D721Med (cell line): ENCODE results near the gene EYS.
"Not testable (repeated sequence)": the region's sequence is repeated elsewhere in the genome, so short reads cannot be mapped to it uniquely, and the experiment has no call there.

Experiments used
- DNase-seq: peaks from one replicate; pipeline ENCODE4 v3.0.0; 2011; ENCODE audit warnings: low spot score; ENCODE audit not compliant: insufficient read length
- FAIRE-seq: peaks from 2 replicates; lab custom pipeline; 2011; peaks lifted over from hg19 to GRCh38; lab: Jason Lieb, UNC
- TF ChIP-seq, protein P1 (sequence below): IDR thresholded peaks from 2 replicates; pipeline ENCODE4 v1.5.1; 2012; ENCODE audit warnings: mild to moderate bottlenecking, control low read depth; ENCODE audit not compliant: insufficient read depth; ENCODE audit errors: missing control alignments

EYS gene

DNA sequence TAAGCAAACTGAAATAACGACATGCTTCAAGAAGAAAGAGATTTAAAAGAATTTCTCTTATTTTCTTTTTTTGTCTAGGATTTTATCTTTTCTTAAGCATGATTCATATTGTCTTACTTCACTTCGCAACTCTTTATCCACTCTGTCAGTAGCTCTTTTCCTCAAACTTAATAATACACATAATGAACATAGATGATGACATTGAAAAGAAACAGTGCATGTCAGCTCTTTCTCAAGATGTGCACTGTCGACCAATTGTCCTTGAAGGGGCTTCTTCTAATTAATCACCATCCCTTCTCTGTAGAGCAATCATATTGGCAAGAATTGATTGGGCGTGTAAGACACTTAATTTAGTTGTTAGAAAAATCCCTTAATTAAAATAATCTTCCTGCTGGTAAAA lies 356.5 kb downstream of the EYS start:
- TF ChIP-seq, protein P1, sequence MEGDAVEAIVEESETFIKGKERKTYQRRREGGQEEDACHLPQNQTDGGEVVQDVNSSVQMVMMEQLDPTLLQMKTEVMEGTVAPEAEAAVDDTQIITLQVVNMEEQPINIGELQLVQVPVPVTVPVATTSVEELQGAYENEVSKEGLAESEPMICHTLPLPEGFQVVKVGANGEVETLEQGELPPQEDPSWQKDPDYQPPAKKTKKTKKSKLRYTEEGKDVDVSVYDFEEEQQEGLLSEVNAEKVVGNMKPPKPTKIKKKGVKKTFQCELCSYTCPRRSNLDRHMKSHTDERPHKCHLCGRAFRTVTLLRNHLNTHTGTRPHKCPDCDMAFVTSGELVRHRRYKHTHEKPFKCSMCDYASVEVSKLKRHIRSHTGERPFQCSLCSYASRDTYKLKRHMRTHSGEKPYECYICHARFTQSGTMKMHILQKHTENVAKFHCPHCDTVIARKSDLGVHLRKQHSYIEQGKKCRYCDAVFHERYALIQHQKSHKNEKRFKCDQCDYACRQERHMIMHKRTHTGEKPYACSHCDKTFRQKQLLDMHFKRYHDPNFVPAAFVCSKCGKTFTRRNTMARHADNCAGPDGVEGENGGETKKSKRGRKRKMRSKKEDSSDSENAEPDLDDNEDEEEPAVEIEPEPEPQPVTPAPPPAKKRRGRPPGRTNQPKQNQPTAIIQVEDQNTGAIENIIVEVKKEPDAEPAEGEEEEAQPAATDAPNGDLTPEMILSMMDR: no peak
- no peak for FAIRE-seq

DNA sequence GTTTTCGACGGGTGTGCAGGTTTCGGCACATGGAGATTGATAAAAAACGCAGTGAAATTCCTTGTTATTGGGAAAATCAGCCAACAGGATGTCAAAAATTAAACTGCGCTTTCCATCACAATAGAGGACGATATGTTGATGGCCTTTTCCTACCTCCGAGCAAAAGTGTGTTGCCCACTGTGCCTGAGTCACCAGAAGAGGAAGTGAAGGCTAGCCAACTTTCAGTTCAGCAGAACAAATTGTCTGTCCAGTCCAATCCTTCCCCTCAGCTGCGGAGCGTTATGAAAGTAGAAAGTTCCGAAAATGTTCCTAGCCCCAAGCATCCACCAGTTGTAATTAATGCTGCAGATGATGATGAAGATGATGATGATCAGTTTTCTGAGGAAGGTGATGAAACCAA lies 404.4 kb downstream of the EYS start:
- FAIRE-seq, DNase-seq: not testable (repeated sequence)

More for the DNA sequence above, 356.5 kb downstream of the EYS start:
- DNase-seq: no peak

DNA sequence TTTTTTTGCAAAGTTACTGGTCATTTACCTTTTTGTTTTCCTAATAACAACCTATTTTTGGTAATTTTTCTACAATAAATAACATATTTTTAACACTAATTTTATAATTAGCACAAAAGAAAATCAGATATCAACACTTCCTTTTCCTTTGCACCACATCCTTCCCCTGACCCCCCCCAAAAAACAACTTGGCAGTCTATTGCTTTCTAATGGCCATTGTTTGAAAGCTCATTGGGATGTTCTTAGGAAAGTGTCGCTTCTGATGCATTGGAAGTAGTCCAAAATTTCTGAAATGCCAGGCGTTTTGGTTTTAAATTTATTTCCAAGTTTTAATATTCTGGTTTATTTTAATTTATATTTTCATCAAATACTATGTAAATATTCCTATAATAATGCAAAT lies 407.8 kb downstream of the EYS start:
- FAIRE-seq (no peak), DNase-seq (no peak)
- TF ChIP-seq, protein P1: no peak

DNA sequence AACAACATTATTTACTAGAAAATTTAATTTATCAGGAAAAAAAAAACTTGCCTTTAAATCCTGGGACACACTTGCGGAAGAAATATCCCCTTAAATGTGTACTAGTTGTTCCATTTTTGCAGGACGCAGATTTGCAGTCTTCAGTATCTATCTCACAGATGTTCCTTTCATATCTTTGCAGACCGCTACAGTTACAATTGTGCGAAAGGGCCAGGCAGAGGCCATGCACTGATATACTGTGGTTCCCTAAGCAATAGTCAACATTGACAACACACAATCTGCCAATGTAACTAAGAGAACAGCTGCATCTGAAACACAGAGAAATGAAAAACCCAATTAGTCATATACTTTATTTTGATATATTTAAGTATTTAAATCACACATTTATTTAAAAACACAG lies 411.2 kb downstream of the EYS start:
- TF ChIP-seq, protein P1: no peak
- FAIRE-seq: no peak
- DNase-seq: no peak

DNA sequence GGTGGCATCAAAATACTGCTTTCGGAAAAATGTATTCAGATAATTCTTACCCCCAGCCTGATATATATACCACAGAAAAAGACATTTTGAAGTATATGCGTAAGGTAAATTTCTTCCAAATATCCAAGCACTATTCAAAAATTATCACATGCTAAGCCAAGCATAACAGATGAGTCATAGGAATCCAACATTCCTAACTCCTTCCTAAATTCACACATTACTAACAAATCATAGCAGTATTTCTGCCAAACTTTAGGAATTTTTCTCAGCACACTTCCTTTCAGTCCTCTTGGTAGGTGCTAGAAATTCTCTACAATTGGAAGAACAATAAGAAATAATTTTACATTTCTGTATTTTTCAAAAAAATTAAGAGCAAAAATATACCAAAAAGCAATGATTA lies 417.5 kb downstream of the EYS start:
- FAIRE-seq: no peak
- TF ChIP-seq, protein P1: no peak
- no peak for DNase-seq

DNA sequence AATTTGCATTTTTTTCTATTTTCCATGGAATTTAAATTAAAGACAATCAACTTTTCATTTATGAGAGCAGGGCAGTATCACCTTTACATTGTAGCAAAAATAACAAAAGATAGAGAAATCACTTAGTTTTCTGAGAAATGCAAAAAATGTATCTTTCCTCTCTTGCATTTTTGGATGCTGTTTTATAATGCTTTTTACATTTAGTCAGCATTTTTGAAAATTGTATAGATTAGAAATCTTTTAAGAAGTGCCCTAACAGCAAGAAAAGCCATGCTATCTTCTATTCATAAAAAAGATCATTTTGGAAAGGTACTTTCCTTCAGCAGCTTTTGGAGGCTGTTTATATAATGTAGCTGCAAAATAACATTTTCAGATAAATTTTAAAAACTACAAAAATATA lies 421.8 kb downstream of the EYS start:
- DNase-seq (no peak), FAIRE-seq (peak; percentile 35)
- TF ChIP-seq, protein P1: no peak

DNA sequence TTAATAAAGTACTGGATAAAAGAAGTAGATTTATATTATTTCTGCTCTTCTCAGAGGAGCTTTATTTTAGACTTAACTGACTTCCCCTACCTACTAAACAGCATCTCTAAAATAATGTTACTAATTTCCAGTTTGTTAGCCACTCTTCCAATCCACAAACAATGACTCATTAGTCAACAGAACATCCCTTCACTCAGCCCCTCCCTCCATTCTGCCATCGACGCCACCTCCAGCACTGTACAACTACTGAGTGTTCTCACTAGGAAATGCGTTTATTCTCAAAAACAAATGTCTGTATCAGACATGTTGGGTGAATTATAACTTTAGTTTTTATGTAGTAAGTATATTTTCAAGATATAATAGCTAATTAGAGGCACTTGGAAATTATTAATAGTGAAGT lies 427.0 kb downstream of the EYS start:
- no peak for DNase-seq
- FAIRE-seq: no peak
- TF ChIP-seq, protein P1: no peak

DNA sequence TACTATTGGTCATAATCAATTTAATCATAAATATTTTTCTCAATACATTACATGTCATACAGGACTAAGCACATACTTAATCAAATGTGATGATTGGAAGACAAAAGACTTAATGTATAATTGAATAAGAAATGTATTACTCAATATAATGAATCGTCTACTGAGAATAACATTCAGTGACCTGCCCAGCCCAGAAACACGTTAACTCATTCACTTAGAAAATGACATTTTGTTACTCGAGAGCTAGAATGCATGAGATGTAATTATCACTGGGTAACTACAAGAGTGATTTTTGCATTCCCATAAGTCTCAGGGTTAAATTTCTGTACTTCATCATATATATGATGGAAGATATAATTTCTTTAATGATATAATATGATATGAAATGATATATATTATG lies 444.8 kb downstream of the EYS start:
- TF ChIP-seq, protein P1: no peak
- FAIRE-seq (no peak), DNase-seq (no peak)
